H7 (cell line): ENCODE measurements around the gene PRKCZ. TPM values are rescaled to one million over a fixed set of nuclear protein-coding genes. Genes with fewer than 3 reads are reported as not detected.
A peak's percentile ranks its signal among the peaks of the same experiment; 100 is the strongest.
"Not testable (repeated sequence)": the region's sequence is repeated elsewhere in the genome, so short reads cannot be mapped to it uniquely, and the experiment has no call there.

Source experiments
- DNase-seq: peaks from one replicate; pipeline ENCODE4 v3.0.0; 2012
- H3K27me3 ChIP-seq: 2 replicates; pipeline ENCODE4 v1.6.0; 2011; ENCODE audit warnings: mild to moderate bottlenecking, low read length; ENCODE audit not compliant: control insufficient read depth, insufficient read depth
- H3K36me3 ChIP-seq: replicated peaks from 2 replicates; pipeline ENCODE4 v1.5.1; 2011; ENCODE audit warnings: low read length; ENCODE audit not compliant: control insufficient read depth, insufficient read depth
- H3K4me3 ChIP-seq: 2 replicates; pipeline ENCODE4 v1.5.1; 2011; ENCODE audit warnings: low read depth, mild to moderate bottlenecking, control low read depth, low read length, moderate library complexity; ENCODE audit not compliant: insufficient read depth
- total RNA-seq: library from RNA; depleted of rRNA; stranded (reverse); fragments of >200 nt; shearing (Covaris generic); gene quantifications from 2 replicates; pipeline ENCODE4 v1.2.3, GENCODE V29; 2014

PRKCZ gene
- total RNA-seq, 1 experiment from 2014 or later: 38.5 TPM

GRCh38 chr1:2090216-2090890, 40.1 kb downstream of the PRKCZ start:
- no peak for DNase-seq
- H3K4me3 ChIP-seq: no peak overlapping the region
- no peaks in the 10 kb centered on the region for H3K27me3 ChIP-seq
- H3K36me3 ChIP-seq: no peaks in the 10 kb centered on the region

DNA sequence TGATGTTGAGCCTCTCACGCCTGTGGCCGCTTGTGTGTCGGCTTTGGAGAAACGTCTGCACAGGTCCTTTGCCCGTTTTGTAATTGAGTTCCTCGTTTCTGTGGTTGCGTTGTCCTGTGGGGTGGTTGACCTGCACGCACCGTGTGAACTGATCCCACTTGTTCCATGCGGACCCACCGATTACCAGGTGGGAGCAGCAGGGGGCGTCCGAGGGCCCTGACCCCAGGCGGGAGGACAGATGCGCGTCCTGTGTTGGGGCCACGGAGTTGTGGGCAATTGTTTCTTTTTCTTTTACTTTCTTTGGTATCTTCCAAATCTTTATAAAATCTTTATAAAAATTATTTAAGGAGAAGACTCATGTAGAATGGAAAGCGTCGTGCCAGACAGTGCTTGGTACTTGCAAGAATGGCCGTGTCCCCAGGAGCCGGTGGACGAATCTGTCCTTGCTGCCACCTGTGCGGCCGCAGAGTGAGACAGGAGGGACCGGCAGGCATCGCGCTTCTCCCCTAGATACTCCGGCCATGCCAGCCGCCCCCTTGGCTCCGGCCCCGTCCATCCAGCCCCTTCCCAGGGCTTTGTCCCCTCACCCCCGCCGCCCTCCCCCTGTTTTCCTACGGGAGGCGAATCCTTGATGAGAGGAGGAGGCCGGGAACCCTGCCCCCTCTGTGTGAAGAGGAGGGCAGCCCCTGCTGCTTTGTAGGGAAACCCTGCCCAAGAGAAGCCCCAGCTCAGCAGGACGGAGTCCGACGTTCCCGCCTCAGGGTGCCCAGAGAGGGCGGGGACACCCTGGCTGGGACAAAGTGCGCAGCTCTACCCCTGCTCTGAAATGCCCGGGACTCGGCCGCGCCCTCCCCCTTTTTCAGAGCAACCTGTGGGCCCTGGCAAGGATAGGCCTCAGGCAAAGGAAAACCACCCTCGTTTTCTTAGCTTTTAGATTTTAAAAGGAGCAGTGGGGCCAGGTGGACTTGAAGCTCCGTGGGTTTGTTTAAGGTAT, 41.7 kb downstream of the PRKCZ start:
- DNase-seq: peak; percentile 94
- Histone ChIP-seq H3K27me3 (no peaks in the 10 kb centered on the region), H3K36me3 (no peaks in the 10 kb centered on the region), H3K4me3 (no peak overlapping the region)

- Histone ChIP-seq H3K27me3 (no peaks in the 10 kb centered on the region), H3K36me3 (no peaks in the 10 kb centered on the region), H3K4me3 (no peak overlapping the region)
- no peak for DNase-seq
Measured at GRCh38 chr1:2093055-2093454, 42.8 kb downstream of the PRKCZ start.

DNA sequence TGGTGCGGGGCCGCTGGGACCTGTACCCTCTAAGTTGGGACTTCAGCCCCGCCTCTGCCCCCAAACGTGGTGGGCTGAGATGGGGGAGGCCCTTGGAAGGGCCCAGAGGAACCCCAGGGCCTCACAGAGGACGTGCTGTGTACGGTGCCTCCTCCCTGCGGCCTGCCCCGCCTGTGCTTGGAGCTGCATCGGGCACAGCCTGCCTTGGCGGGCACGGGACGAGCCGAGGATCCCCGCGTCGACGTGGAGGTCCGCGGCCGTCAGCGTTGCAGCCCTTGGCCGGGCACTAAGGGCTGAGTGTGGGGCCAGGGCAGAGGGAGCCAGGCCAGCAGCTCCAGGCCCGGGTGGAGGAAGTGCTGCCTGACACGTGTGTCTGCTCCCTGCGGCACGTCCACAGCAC, 43.4 kb downstream of the PRKCZ start:
- Histone ChIP-seq H3K27me3 (no peaks in the 10 kb centered on the region), H3K36me3 (no peaks in the 10 kb centered on the region), H3K4me3 (no peak overlapping the region)
- no peak for DNase-seq

- H3K27me3 ChIP-seq, DNase-seq, H3K4me3 ChIP-seq, H3K36me3 ChIP-seq: not testable (repeated sequence)
Measured at GRCh38 chr1:2094269-2095158, 44.3 kb downstream of the PRKCZ start.

- Histone ChIP-seq H3K4me3 (no peak overlapping the region), H3K36me3 (no peaks in the 10 kb centered on the region)
Measured at GRCh38 chr1:2095394-2095793, 45.2 kb downstream of the PRKCZ start.

DNA sequence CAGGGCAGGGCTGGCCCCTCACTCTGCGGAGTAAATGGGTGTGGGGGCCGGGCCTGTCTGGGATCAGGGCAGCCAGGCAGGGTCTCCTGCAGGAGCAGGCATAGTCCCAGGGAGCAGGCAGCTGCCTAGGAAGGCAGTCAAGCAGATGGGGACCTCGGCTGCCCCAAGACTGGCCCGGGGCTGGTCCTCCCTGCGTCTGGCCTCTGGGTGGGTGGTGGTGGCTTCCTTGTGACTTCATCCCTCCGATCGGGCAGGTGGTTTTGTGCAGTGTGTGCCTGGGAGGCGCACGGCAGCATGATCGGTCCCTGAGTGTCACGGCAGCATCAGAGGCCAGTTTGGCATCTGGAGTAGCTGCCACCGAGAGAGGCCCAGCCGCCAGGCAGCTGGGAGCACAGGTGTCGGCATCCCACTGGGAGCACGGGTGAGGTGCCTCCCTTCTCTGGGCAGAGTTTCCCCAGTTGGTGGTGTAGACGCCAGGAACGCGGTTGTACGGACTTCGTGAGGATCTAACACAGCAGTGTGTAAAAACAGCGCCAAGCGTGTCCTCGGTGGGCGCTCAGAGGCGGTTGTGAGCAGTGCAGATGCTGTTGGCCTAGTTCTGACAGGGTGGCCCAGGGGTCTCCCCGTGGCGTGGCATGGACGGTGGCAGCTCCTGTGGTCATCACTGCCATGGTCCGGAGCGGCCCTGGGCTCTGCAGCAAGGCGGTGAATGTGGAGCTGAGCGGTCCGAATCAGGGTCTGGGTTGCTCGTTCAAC, 45.9 kb downstream of the PRKCZ start:
- H3K36me3 ChIP-seq: no peaks in the 10 kb centered on the region
- DNase-seq: no peak
- H3K4me3 ChIP-seq: no peak overlapping the region
- no peaks in the 10 kb centered on the region for H3K27me3 ChIP-seq

More at GRCh38 chr1:2095394-2095793, 45.2 kb downstream of the PRKCZ start:
- DNase-seq: no peak
- H3K27me3 ChIP-seq: no peaks in the 10 kb centered on the region

DNA sequence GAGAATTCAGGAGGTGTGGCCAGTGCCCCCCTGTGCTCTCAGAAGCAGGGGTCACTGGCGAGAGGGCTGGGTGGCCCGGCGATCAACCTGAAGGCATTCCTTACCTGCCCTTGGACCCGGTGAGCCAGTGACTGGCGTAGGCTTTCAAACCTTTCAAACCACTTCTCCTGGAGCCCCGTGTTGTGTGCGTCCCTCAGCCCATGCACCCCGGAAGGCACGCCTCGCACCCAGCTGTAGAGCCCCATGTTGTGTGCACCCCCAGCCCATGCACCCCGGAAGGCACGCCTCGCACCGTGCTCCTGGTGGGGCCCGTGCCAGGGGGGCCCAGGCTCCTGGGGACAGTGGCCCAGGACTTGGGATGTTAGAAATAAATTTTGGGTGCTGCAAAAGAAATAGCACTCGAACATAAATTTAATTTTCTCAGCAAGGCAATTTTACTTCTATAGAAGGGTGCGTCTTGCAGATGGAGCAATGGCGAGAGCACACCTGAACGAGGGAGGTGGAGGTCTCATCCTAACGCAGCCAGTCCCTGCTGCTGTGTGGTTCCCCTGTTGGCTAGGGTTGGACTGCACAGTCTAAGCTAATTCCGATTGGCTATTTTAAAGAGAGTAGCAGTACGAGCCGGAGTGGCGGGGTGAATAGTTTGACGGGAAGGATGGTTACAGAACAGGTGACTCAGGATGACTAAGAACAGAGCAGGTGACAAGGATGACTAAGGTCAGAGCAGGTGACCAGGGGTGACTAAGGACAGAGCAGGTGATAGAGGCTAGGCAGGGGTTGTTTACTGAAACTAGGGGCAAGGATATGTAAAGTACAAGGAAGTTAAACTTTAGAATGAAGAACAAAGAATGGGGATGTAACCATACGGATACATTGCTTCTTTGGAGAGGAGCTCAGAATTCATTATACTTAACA, 47.4 kb downstream of the PRKCZ start:
- Histone ChIP-seq H3K27me3 (no peaks in the 10 kb centered on the region), H3K36me3 (no peaks in the 10 kb centered on the region), H3K4me3 (no peak overlapping the region)
- no peak for DNase-seq

DNA sequence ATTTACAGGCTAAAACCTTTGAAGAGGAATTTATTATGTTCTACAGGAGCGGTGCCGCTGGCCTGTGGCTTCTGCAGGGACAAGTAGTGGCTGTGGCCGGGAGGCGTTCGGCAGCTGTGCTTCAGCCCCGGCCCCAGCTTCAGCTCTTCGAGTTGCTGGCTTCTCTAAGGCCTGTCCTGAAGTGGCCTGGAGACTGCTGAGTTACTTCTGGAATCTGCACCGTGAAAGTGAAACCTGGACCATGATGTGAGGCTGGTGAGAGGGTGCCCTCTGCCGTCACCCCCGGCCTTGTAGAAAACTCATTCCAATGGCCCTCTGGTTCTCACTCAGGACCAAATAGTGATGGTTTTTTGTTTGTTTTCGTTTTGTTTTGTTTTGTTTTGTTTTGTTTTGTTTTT, 48.1 kb downstream of the PRKCZ start:
- H3K4me3 ChIP-seq: no peak overlapping the region

GRCh38 chr1:2098839-2099785, 48.9 kb downstream of the PRKCZ start:
- no peak for DNase-seq
- Histone ChIP-seq H3K4me3 (no peak overlapping the region), H3K36me3 (no peaks in the 10 kb centered on the region), H3K27me3 (no peaks in the 10 kb centered on the region)

More for the DNA sequence above, 48.1 kb downstream of the PRKCZ start:
- no peak for DNase-seq
- Histone ChIP-seq H3K27me3 (no peaks in the 10 kb centered on the region), H3K36me3 (no peaks in the 10 kb centered on the region)

GRCh38 chr1:2099886-2100779, 49.9 kb downstream of the PRKCZ start:
- DNase-seq: no peak
- Histone ChIP-seq H3K4me3 (no peak overlapping the region), H3K36me3 (peaks cover 2% of the 10 kb centered on the region; the same call in 1 of the 2 replicates), H3K27me3 (no peaks in the 10 kb centered on the region)
